ENCODE measurements around the gene GNB2. TPM values are rescaled to one million over a fixed set of nuclear protein-coding genes. Genes with fewer than 3 reads are reported as not detected.

GNB2 gene
- total RNA-seq (100 to 1,000 TPM; 128 to 160 (median 132) TPM), polyA plus RNA-seq (115 TPM)
- long read RNA-seq, donor 1, transcript GNB2-201 (10 exons, 1,878 nt) = major isoform, 142 of 162 reads
- long read RNA-seq, donor 1, partial matches to known transcripts = 9 of 162 reads
- long read RNA-seq, donor 1, other reads (novel, unspliced or antisense) = 8 of 162 reads
- long read RNA-seq, donor 2, transcript GNB2-201 (10 exons, 1,878 nt) = major isoform, 107 of 118 reads
- long read RNA-seq, donor 2, partial matches to known transcripts = 3 of 118 reads
- long read RNA-seq, donor 2, other reads (novel, unspliced or antisense) = 3 of 118 reads
- long read RNA-seq, donor 3, transcript GNB2-201 (10 exons, 1,878 nt) = major isoform, 58 of 98 reads
- long read RNA-seq, donor 3, partial matches to known transcripts = 26 of 98 reads
- long read RNA-seq, donor 3, other reads (novel, unspliced or antisense) = 10 of 98 reads
- long read RNA-seq, donor 4, transcript GNB2-201 (10 exons, 1,878 nt) = major isoform, 109 of 132 reads
- long read RNA-seq, donor 4, transcript GNB2-202 (9 exons, 1,524 nt) = minor isoform, 10 of 132 reads
- long read RNA-seq, donor 4, partial matches to known transcripts = 2 of 132 reads
- long read RNA-seq, donor 4, other reads (novel, unspliced or antisense) = 11 of 132 reads

- intact Hi-C loops (cut with DNase I) = loop anchor here in 2 of 4 donors (5.0 to 10.0 kb wide), 3 partner anchors 59 to 89 kb away; partner anchors contain the start of genes MOSPD3 (in 2 of the 2), FBXO24 (in 1 of the 2) and LRCH4 (in 1 of the 2)
- H3K9me3 ChIP-seq (ENCODE audit: control insufficient read depth, low read length) = no peaks in the 10 kb centered on the region
- H3K4me1 ChIP-seq (ENCODE audit: control insufficient read depth, insufficient read depth, low read length) = no peaks in the 10 kb centered on the region
- peak within 1 kb of the TSS; percentile 96 for H3K4me3 ChIP-seq (ENCODE audit: low read length)
- peak within 1 kb of the TSS; percentile 96 for H3K27ac ChIP-seq (ENCODE audit: low read length)
- DNase-seq = peak; percentile 99 to 100 (median 100)
- peak; percentile 90 to 93 for ATAC-seq
- under 1% methylated on average over 55 of the region's 65 CpGs for WGBS
- H3K27me3 ChIP-seq (ENCODE audit: control insufficient read depth, insufficient read depth) = no peaks in the 10 kb centered on the region
Observed at GRCh38 chr7:100673302-100673941, at the start of gene GNB2. TSS of gene GNB2 (plus strand) at chr7:100673740. CDS start at chr7:100676266, 2,526 bp downstream.

- Histone ChIP-seq H3K4me3 (ENCODE audit: low read length) (no peak overlapping the region), H3K27me3 (ENCODE audit: control insufficient read depth, insufficient read depth) (no peaks in the 10 kb centered on the region), H3K4me1 (ENCODE audit: control insufficient read depth, insufficient read depth, low read length) (no peaks in the 10 kb centered on the region), H3K27ac (ENCODE audit: low read length) (no peak overlapping the region), H3K9me3 (ENCODE audit: control insufficient read depth, low read length) (no peaks in the 10 kb centered on the region)
- ATAC-seq (no peak), DNase-seq (no peak)
- intact Hi-C loops (cut with DNase I) = loop anchor here in 1 of 4 donors (5.0 kb wide), 1 partner anchor 68 kb away; the partner anchor contains the start of gene GIGYF1
- 82% methylated on average over 15 of the region's 15 CpGs for WGBS
Observed at GRCh38 chr7:100623951-100624824, 49.4 kb upstream of the GNB2 start.

GRCh38 chr7:100626055-100626454 is 47.5 kb upstream of the GNB2 start:
- ATAC-seq (no peak), DNase-seq (no peak)
- WGBS = 11% methylated on average over 3 of the region's 3 CpGs
- Histone ChIP-seq H3K4me1 (ENCODE audit: control insufficient read depth, insufficient read depth, low read length) (no peaks in the 10 kb centered on the region), H3K9me3 (ENCODE audit: control insufficient read depth, low read length) (no peaks in the 10 kb centered on the region), H3K4me3 (ENCODE audit: low read length) (peak overlapping the region; percentile 21), H3K27me3 (ENCODE audit: control insufficient read depth, insufficient read depth) (no peaks in the 10 kb centered on the region), H3K27ac (ENCODE audit: low read length) (no peak overlapping the region)
- intact Hi-C loops (cut with DNase I) = no loop called here

GRCh38 chr7:100626530-100627237 is 46.9 kb upstream of the GNB2 start:
- peak; percentile 84 to 94 (median 91) for DNase-seq
- no peak overlapping the region for H3K27ac ChIP-seq (ENCODE audit: low read length)
- intact Hi-C loops (cut with DNase I) = no loop called here
- H3K27me3 ChIP-seq (ENCODE audit: control insufficient read depth, insufficient read depth) = no peaks in the 10 kb centered on the region
- WGBS = 4% methylated on average over 37 of the region's 37 CpGs
- H3K4me3 ChIP-seq (ENCODE audit: low read length) = peak overlapping the region; percentile 21
- H3K9me3 ChIP-seq (ENCODE audit: control insufficient read depth, low read length) = no peaks in the 10 kb centered on the region
- peak; percentile 94 to 97 for ATAC-seq
- H3K4me1 ChIP-seq (ENCODE audit: control insufficient read depth, insufficient read depth, low read length) = no peaks in the 10 kb centered on the region

GRCh38 chr7:100627238-100627549 is 46.3 kb upstream of the GNB2 start:
- Histone ChIP-seq H3K4me1 (ENCODE audit: control insufficient read depth, insufficient read depth, low read length) (no peaks in the 10 kb centered on the region), H3K27ac (ENCODE audit: low read length) (no peak overlapping the region), H3K27me3 (ENCODE audit: control insufficient read depth, insufficient read depth) (no peaks in the 10 kb centered on the region), H3K4me3 (ENCODE audit: low read length) (no peak overlapping the region), H3K9me3 (ENCODE audit: control insufficient read depth, low read length) (no peaks in the 10 kb centered on the region)
- 80% methylated on average over 21 of the region's 21 CpGs for WGBS
- ATAC-seq = peak in 1 of 2 donors; percentile 17
- DNase-seq = peak in 2 of 3 donors; percentile 61 to 66
- intact Hi-C loops (cut with DNase I) = no loop called here

- ATAC-seq = no peak
- WGBS = 77% methylated on average over 11 of the region's 11 CpGs
Observed at GRCh38 chr7:100629117-100629716, 44.3 kb upstream of the GNB2 start.

GRCh38 chr7:100630066-100630465 is 43.5 kb upstream of the GNB2 start:
- peaks cover 3% of the 10 kb centered on the region for H3K4me1 ChIP-seq (ENCODE audit: control insufficient read depth, insufficient read depth, low read length)
- no peaks in the 10 kb centered on the region for H3K27me3 ChIP-seq (ENCODE audit: control insufficient read depth, insufficient read depth)
- ATAC-seq (no peak), DNase-seq (no peak)
- H3K4me3 ChIP-seq (ENCODE audit: low read length) = no peak overlapping the region
- 91% methylated on average over 4 of the region's 4 CpGs for WGBS
- intact Hi-C loops (cut with DNase I) = no loop called here
- no peak overlapping the region for H3K27ac ChIP-seq (ENCODE audit: low read length)
- H3K9me3 ChIP-seq (ENCODE audit: control insufficient read depth, low read length) = no peaks in the 10 kb centered on the region

More at GRCh38 chr7:100629117-100629716, 44.3 kb upstream of the GNB2 start:
- Histone ChIP-seq H3K27ac (ENCODE audit: low read length) (no peak overlapping the region), H3K27me3 (ENCODE audit: control insufficient read depth, insufficient read depth) (no peaks in the 10 kb centered on the region), H3K4me3 (ENCODE audit: low read length) (no peak overlapping the region), H3K9me3 (ENCODE audit: control insufficient read depth, low read length) (no peaks in the 10 kb centered on the region), H3K4me1 (ENCODE audit: control insufficient read depth, insufficient read depth, low read length) (peaks cover 3% of the 10 kb centered on the region)
- intact Hi-C loops (cut with DNase I) = no loop called here
- DNase-seq = peak in 2 of 3 donors; percentile 40 to 63

GRCh38 chr7:100632951-100633717 is 40.4 kb upstream of the GNB2 start:
- no peak overlapping the region for H3K27ac ChIP-seq (ENCODE audit: low read length)
- peak overlapping the region; percentile 34 for H3K4me3 ChIP-seq (ENCODE audit: low read length)
- peaks cover 3% of the 10 kb centered on the region for H3K4me1 ChIP-seq (ENCODE audit: control insufficient read depth, insufficient read depth, low read length)
- H3K27me3 ChIP-seq (ENCODE audit: control insufficient read depth, insufficient read depth) = no peaks in the 10 kb centered on the region
- no peaks in the 10 kb centered on the region for H3K9me3 ChIP-seq (ENCODE audit: control insufficient read depth, low read length)
- ATAC-seq (peak; percentile 71 to 72), DNase-seq (peak; percentile 54 to 80 (median 73))
- 2% methylated on average over 72 of the region's 72 CpGs for WGBS
- intact Hi-C loops (cut with DNase I) = no loop called here

- 71% methylated on average over 17 of the region's 17 CpGs for WGBS
- ATAC-seq = no peak
- no peaks in the 10 kb centered on the region for H3K4me1 ChIP-seq (ENCODE audit: control insufficient read depth, insufficient read depth, low read length)
- DNase-seq = no peak
- H3K27me3 ChIP-seq (ENCODE audit: control insufficient read depth, insufficient read depth) = no peaks in the 10 kb centered on the region
- H3K27ac ChIP-seq (ENCODE audit: low read length) = no peak overlapping the region
- intact Hi-C loops (cut with DNase I) = no loop called here
- no peaks in the 10 kb centered on the region for H3K9me3 ChIP-seq (ENCODE audit: control insufficient read depth, low read length)
- no peak overlapping the region for H3K4me3 ChIP-seq (ENCODE audit: low read length)
Observed at GRCh38 chr7:100639995-100640516, 33.5 kb upstream of the GNB2 start.

All from right cardiac atrium (tissue), 5 donors.